ENCODE results near the gene ACACB. TPM values are rescaled to one million over a fixed set of nuclear protein-coding genes. Genes with fewer than 3 reads are reported as not detected.

Gene ACACB
- total RNA-seq, 1 experiment from 2014 or later: 20.0 TPM

- TF ChIP-seq AR (CRISPR knock-in tag; IDR thresholded peaks at IDR 0.05): no peak
- no peak for TF ChIP-seq ZNF416 (CRISPR knock-in tag; IDR thresholded peaks at IDR 0.05)
- TF ChIP-seq FOXP1 (CRISPR knock-in tag; IDR thresholded peaks at IDR 0.05; ENCODE audit: borderline replicate concordance): no peak
- TF ChIP-seq ERG (CRISPR knock-in tag; IDR thresholded peaks at IDR 0.05): no peak
- TF ChIP-seq GTF2I (CRISPR knock-in tag; conservative IDR thresholded peaks at IDR 0.05): peak; percentile 49; the same call in 1 of the 2 replicates
- TF ChIP-seq E2F5 (CRISPR knock-in tag; IDR thresholded peaks at IDR 0.05): no peak
- TF ChIP-seq ZNF121 (CRISPR knock-in tag; IDR thresholded peaks at IDR 0.05): peak; percentile 74
Observed at GRCh38 chr12:109097140-109097434, 19.3 kb upstream of the ACACB start (continued).

- CTCF ChIA-PET: interaction anchor here (0.6 to 2.2 kb wide), 6 partner anchors 14 to 295 kb away, joined by 3 to 11 read pairs (median 3); no protein-coding TSS in a partner anchor
- POLR2A ChIA-PET: interaction anchor here (0.7 kb wide), 1 partner anchor 1254 kb away, joined by 6 read pairs; no protein-coding TSS in a partner anchor
- H3K4me3 Mint-ChIP-seq: peak within 1 kb of the TSS; percentile 81
- ATAC-seq: peak; percentile 91
- H3K27me3 Mint-ChIP-seq (ENCODE audit: low read depth): peaks cover 7% of the 10 kb centered on the region
- H3K9me3 Mint-ChIP-seq: no peaks in the 10 kb centered on the region
- H3K27ac Mint-ChIP-seq: peak within 1 kb of the TSS; percentile 68; the same call in 1 of the 2 replicates
- DNase-seq (ENCODE audit: low spot score): peak; percentile 96
- H3K36me3 Mint-ChIP-seq: peaks cover 34% of the 10 kb centered on the region
- peaks cover 16% of the 10 kb centered on the region for H3K4me1 Mint-ChIP-seq
- no peak for TF ChIP-seq E2F1 (CRISPR knock-in tag; IDR thresholded peaks at IDR 0.05)
- TF ChIP-seq STAT6 (CRISPR knock-in tag; conservative IDR thresholded peaks at IDR 0.05; ENCODE audit: low read depth): no peak
- peak; percentile 92; the same call in 1 of the 2 replicates for TF ChIP-seq FOXK1 (CRISPR knock-in tag; IDR thresholded peaks at IDR 0.05)
- no peak for TF ChIP-seq RELA (CRISPR knock-in tag; IDR thresholded peaks at IDR 0.05; ENCODE audit: borderline replicate concordance)
- TF ChIP-seq ARID4B (CRISPR knock-in tag; IDR thresholded peaks at IDR 0.05; ENCODE audit: borderline replicate concordance): peak; percentile 93; the same call in 1 of the 2 replicates
- TF ChIP-seq PRDM15 (CRISPR knock-in tag; IDR thresholded peaks at IDR 0.05): no peak
- no peak for TF ChIP-seq ESRRA (CRISPR knock-in tag; IDR thresholded peaks at IDR 0.05; ENCODE audit: borderline replicate concordance)
Observed at GRCh38 chr12:109097435-109098182, 18.8 kb upstream of the ACACB start, which contains the start of gene UNG. Gene UNG, plus strand, starts transcription at chr12:109097597. Its CDS starts 83 bp downstream, at chr12:109097680.
